Astrocyte (in vitro differentiated cells and primary cell): ENCODE data around the gene PRG2.

Source experiments
- EZH2 ChIP-seq: IDR thresholded peaks from 2 replicates; pipeline ENCODE4 v1.6.1; 2012; ENCODE audit warnings: mild to moderate bottlenecking, low read length, inconsistent platforms; ENCODE audit not compliant: insufficient read depth
- TF ChIP-seq, protein P1 (sequence below): IDR thresholded peaks from 2 replicates; pipeline ENCODE4 v1.5.1; 2011; ENCODE audit warnings: low read depth, mild to moderate bottlenecking, inconsistent platforms, low read length, moderate library complexity; ENCODE audit not compliant: insufficient read depth

DNA sequence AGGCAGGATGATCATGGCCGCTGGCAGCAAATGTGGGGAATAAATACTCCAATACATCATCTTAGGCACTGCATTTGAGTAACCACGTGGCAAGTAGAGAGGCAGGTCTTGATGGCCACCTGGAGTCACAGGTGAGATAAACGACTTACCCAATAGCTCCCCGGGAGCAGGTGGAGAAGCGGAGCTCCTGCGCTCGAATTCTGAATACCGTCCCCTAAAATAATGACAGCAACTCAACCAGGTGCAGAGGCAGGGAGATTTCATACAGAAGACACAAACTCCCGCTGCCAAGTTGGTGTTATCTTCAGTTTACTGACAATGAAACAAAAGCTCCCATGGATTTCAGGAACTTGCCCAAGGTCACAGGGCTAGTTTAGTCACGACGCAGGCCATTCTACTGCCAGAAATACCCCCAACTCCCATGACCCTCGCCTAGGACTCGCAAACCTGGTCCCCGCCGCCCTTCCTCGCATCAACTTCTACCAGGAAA lies 36.0 kb upstream of the PRG2 start:
- TF ChIP-seq, protein P1, sequence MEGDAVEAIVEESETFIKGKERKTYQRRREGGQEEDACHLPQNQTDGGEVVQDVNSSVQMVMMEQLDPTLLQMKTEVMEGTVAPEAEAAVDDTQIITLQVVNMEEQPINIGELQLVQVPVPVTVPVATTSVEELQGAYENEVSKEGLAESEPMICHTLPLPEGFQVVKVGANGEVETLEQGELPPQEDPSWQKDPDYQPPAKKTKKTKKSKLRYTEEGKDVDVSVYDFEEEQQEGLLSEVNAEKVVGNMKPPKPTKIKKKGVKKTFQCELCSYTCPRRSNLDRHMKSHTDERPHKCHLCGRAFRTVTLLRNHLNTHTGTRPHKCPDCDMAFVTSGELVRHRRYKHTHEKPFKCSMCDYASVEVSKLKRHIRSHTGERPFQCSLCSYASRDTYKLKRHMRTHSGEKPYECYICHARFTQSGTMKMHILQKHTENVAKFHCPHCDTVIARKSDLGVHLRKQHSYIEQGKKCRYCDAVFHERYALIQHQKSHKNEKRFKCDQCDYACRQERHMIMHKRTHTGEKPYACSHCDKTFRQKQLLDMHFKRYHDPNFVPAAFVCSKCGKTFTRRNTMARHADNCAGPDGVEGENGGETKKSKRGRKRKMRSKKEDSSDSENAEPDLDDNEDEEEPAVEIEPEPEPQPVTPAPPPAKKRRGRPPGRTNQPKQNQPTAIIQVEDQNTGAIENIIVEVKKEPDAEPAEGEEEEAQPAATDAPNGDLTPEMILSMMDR: no peak
- TF ChIP-seq EZH2: no peak
